GM23338 (cell line): Measurements from ENCODE around the gene PYGB. TPM values are rescaled to one million over a fixed set of nuclear protein-coding genes. Genes with fewer than 3 reads are reported as not detected.

Experiments
- ATAC-seq: fragments of 200-7000 bp; cut with Tn5 transposase; 3 replicates; pipeline ENCODE4 v1.9.1; 2020
- DNase-seq: peaks from one replicate; pipeline ENCODE4 v3.0.0-alpha.2; 2015; ENCODE audit warnings: low spot score
- H2AFZ ChIP-seq: fragments of 200-600 bp; sonication (generic); 2 replicates; pipeline ENCODE4 v1.8.0; 2016; ENCODE audit warnings: antibody characterized with exemption, mild to moderate bottlenecking, moderate library complexity
- H3F3A ChIP-seq: fragments of 200-600 bp; sonication (generic); replicated peaks from 2 replicates; pipeline ENCODE4 v1.8.0; 2017; ENCODE audit warnings: antibody characterized with exemption, mixed run types, low read depth
- H3K27ac ChIP-seq: fragments of 200-600 bp; sonication (generic); 2 replicates; pipeline ENCODE4 v1.6.1; 2016; ENCODE audit warnings: low read depth
- H3K27me3 ChIP-seq: fragments of 200-600 bp; sonication (generic); 2 replicates; pipeline ENCODE4 v1.8.0; 2016; ENCODE audit warnings: mild to moderate bottlenecking, mixed run types, moderate library complexity; ENCODE audit not compliant: insufficient read depth
- H3K36me3 ChIP-seq: fragments of 200-600 bp; sonication (generic); 2 replicates; pipeline ENCODE4 v1.8.0; 2016; ENCODE audit warnings: mild to moderate bottlenecking; ENCODE audit not compliant: insufficient read depth
- H3K4me1 ChIP-seq: fragments of 200-600 bp; sonication (generic); 2 replicates; pipeline ENCODE4 v1.8.0; 2016; ENCODE audit warnings: mild to moderate bottlenecking, moderate library complexity; ENCODE audit not compliant: insufficient read depth
- H3K4me2 ChIP-seq: fragments of 200-600 bp; sonication (generic); 2 replicates; pipeline ENCODE4 v1.7.1; 2017; ENCODE audit warnings: mixed run types
- H3K4me3 ChIP-seq: fragments of 200-600 bp; sonication (generic); 2 replicates; pipeline ENCODE4 v1.6.1; 2016; ENCODE audit warnings: mixed run types
- H3K79me2 ChIP-seq: fragments of 200-600 bp; sonication (generic); replicated peaks from 2 replicates; pipeline ENCODE4 v1.8.0; 2017; ENCODE audit warnings: mild to moderate bottlenecking; ENCODE audit not compliant: insufficient read depth
- H3K9me2 ChIP-seq: fragments of 200-600 bp; sonication (generic); 2 replicates; pipeline ENCODE4 v1.8.0; 2017; ENCODE audit not compliant: insufficient read depth
- H4K20me1 ChIP-seq: fragments of 200-600 bp; sonication (generic); replicated peaks from 2 replicates; pipeline ENCODE4 v1.8.0; 2017; ENCODE audit warnings: mild to moderate bottlenecking; ENCODE audit not compliant: insufficient read depth
- H3K27ac Mint-ChIP-seq: 2 replicates; pipeline ENCODE4 v1.8.0; 2020; ENCODE audit warnings: inconsistent platforms, mild to moderate bottlenecking, moderate library complexity, mixed read lengths
- H3K27me3 Mint-ChIP-seq: 3 replicates; pipeline ENCODE4 v1.8.0; 2022; ENCODE audit warnings: low read depth, mild to moderate bottlenecking, moderate library complexity, mixed read lengths, inconsistent platforms; ENCODE audit not compliant: insufficient read depth, poor library complexity
- H3K36me3 Mint-ChIP-seq: 3 replicates; pipeline ENCODE4 v1.8.0; 2021; ENCODE audit warnings: low read depth, mild to moderate bottlenecking, inconsistent platforms, moderate library complexity, mixed read lengths
- H3K4me1 Mint-ChIP-seq: 3 replicates; pipeline ENCODE4 v1.8.0; 2020; ENCODE audit warnings: mild to moderate bottlenecking, inconsistent platforms, mixed read lengths
- H3K4me3 Mint-ChIP-seq: 3 replicates; pipeline ENCODE4 v1.8.0; 2021; ENCODE audit warnings: moderate library complexity, mild to moderate bottlenecking, inconsistent platforms, mixed read lengths
- H3K9me3 Mint-ChIP-seq: 3 replicates; pipeline ENCODE4 v1.8.0; 2020; ENCODE audit warnings: moderate library complexity, mild to moderate bottlenecking, inconsistent platforms, mixed read lengths
- CREB1 ChIP-seq: fragments of 250-450 bp; sonication (Bioruptor Pico); IDR thresholded peaks from 2 replicates; pipeline ENCODE4 v1.5.0; 2020; ENCODE audit warnings: low read depth, mild to moderate bottlenecking, moderate library complexity
- EZH2 ChIP-seq: fragments of 200-600 bp; sonication (generic); IDR thresholded peaks from one replicate; pipeline ENCODE4 v1.8.0; 2017; ENCODE audit warnings: antibody characterized with exemption, mild to moderate bottlenecking, low read depth; ENCODE audit not compliant: unreplicated experiment
- JUNB ChIP-seq: IDR thresholded peaks from one replicate; pipeline ENCODE4 v1.6.1; 2016; ENCODE audit warnings: antibody characterized with exemption; ENCODE audit not compliant: unreplicated experiment
- ZNF331 ChIP-seq: fragments of 250-450 bp; sonication (Bioruptor Pico); IDR thresholded peaks from 2 replicates; pipeline ENCODE4 v1.5.0; 2020; ENCODE audit warnings: low read depth, mild to moderate bottlenecking, moderate library complexity
- polyA plus RNA-seq: library from polyadenylated mRNA; unstranded; fragments of >200 nt; fragmentation: Nextera tagmentation; extraction: Ambion mirVana; gene quantifications from 2 replicates; pipeline ENCODE4 v1.2.1, GENCODE V29; 2016
- total RNA-seq: library from RNA; depleted of rRNA; stranded (reverse); fragments of >200 nt; shearing (Covaris generic); gene quantifications from 2 replicates; pipeline ENCODE4 v1.2.3, GENCODE V29; 2014
- TF ChIP-seq, protein P1 (sequence below): IDR thresholded peaks from 2 replicates; pipeline ENCODE4 v1.6.1; 2016; ENCODE audit warnings: antibody characterized with exemption
- TF ChIP-seq, protein P2 (sequence below): fragments of 250-450 bp; sonication (Bioruptor Pico); IDR thresholded peaks from 2 replicates; pipeline ENCODE4 v1.5.0; 2020; ENCODE audit warnings: mild to moderate bottlenecking, moderate library complexity

The PYGB gene
- total and polyA plus RNA-seq, 2 experiments from 2014 or later = 15.6 to 64.0 TPM

DNA sequence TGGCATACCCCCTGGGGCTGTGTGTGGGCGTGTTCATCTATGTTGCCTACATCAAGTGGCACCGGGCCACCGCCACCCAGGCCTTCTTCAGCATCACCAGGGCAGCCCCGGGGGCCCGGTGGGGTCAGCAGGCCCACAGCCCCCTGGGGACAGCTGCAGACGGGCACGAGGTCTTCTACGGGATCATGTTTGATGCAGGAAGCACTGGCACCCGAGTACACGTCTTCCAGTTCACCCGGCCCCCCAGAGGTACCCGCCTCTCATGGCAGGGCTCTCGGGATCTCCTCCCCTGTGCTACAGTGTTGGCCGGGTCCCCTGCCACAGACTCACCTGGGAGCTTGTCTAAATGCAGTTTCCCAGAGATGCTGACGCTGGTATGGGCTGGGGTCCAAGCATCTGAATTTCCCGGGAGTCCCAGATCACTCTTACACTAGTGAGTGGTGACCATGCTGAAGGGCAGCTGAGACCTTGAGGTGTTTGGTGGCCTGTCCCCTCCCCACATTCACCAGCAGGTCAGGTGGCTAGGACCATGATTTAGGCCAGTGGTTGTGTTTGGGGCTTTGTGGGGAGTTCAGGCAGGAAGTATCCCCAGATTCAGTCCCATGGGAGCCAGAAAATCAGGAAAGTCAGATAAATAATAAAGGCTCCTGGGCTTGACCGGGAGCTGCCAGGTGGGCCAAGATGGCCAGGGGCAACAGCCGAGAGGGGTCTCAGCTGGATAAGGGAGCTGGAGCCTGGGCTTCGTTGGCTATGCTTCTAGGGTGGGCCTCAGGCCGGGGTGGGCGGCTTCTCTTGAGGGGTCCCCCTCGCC is 40.5 kb upstream of the PYGB start:
- Histone ChIP-seq H3K36me3 (no peaks in the 10 kb centered on the region), H3F3A (no peaks in the 10 kb centered on the region), H3K4me1 (peaks cover 4% of the 10 kb centered on the region), H2AFZ (no peak overlapping the region), H3K27ac (no peak overlapping the region), H3K9me2 (no peaks in the 10 kb centered on the region), H3K4me2 (no peak overlapping the region), H3K27me3 (no peaks in the 10 kb centered on the region), H4K20me1 (peaks cover 5% of the 10 kb centered on the region), H3K4me3 (no peak overlapping the region), H3K79me2 (peaks cover 35% of the 10 kb centered on the region)
- peaks cover 14% of the 10 kb centered on the region for H3K4me1 Mint-ChIP-seq
- H3K4me3 Mint-ChIP-seq = no peak overlapping the region
- no peak for TF ChIP-seq ZNF331 (CRISPR knock-in tag)
- TF ChIP-seq JUNB = no peak
- TF ChIP-seq, protein P1, sequence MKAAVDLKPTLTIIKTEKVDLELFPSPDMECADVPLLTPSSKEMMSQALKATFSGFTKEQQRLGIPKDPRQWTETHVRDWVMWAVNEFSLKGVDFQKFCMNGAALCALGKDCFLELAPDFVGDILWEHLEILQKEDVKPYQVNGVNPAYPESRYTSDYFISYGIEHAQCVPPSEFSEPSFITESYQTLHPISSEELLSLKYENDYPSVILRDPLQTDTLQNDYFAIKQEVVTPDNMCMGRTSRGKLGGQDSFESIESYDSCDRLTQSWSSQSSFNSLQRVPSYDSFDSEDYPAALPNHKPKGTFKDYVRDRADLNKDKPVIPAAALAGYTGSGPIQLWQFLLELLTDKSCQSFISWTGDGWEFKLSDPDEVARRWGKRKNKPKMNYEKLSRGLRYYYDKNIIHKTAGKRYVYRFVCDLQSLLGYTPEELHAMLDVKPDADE = no peak
- no peak for TF ChIP-seq CREB1
- TF ChIP-seq EZH2 = no peak
- TF ChIP-seq, protein P2, sequence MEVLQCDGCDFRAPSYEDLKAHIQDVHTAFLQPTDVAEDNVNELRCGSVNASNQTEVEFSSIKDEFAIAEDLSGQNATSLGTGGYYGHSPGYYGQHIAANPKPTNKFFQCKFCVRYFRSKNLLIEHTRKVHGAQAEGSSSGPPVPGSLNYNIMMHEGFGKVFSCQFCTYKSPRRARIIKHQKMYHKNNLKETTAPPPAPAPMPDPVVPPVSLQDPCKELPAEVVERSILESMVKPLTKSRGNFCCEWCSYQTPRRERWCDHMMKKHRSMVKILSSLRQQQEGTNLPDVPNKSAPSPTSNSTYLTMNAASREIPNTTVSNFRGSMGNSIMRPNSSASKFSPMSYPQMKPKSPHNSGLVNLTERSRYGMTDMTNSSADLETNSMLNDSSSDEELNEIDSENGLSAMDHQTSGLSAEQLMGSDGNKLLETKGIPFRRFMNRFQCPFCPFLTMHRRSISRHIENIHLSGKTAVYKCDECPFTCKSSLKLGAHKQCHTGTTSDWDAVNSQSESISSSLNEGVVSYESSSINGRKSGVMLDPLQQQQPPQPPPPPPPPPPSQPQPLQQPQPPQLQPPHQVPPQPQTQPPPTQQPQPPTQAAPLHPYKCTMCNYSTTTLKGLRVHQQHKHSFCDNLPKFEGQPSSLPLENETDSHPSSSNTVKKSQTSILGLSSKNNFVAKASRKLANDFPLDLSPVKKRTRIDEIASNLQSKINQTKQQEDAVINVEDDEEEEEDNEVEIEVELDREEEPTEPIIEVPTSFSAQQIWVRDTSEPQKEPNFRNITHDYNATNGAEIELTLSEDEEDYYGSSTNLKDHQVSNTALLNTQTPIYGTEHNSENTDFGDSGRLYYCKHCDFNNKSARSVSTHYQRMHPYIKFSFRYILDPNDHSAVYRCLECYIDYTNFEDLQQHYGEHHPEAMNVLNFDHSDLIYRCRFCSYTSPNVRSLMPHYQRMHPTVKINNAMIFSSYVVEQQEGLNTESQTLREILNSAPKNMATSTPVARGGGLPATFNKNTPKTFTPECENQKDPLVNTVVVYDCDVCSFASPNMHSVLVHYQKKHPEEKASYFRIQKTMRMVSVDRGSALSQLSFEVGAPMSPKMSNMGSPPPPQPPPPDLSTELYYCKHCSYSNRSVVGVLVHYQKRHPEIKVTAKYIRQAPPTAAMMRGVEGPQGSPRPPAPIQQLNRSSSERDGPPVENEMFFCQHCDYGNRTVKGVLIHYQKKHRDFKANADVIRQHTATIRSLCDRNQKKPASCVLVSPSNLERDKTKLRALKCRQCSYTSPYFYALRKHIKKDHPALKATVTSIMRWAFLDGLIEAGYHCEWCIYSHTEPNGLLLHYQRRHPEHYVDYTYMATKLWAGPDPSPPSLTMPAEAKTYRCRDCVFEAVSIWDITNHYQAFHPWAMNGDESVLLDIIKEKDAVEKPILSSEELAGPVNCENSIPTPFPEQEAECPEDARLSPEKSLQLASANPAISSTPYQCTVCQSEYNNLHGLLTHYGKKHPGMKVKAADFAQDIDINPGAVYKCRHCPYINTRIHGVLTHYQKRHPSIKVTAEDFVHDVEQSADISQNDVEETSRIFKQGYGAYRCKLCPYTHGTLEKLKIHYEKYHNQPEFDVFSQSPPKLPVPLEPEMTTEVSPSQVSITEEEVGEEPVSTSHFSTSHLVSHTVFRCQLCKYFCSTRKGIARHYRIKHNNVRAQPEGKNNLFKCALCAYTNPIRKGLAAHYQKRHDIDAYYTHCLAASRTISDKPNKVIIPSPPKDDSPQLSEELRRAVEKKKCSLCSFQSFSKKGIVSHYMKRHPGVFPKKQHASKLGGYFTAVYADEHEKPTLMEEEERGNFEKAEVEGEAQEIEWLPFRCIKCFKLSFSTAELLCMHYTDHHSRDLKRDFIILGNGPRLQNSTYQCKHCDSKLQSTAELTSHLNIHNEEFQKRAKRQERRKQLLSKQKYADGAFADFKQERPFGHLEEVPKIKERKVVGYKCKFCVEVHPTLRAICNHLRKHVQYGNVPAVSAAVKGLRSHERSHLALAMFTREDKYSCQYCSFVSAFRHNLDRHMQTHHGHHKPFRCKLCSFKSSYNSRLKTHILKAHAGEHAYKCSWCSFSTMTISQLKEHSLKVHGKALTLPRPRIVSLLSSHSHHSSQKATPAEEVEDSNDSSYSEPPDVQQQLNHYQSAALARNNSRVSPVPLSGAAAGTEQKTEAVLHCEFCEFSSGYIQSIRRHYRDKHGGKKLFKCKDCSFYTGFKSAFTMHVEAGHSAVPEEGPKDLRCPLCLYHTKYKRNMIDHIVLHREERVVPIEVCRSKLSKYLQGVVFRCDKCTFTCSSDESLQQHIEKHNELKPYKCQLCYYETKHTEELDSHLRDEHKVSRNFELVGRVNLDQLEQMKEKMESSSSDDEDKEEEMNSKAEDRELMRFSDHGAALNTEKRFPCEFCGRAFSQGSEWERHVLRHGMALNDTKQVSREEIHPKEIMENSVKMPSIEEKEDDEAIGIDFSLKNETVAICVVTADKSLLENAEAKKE (CRISPR knock-in tag) = no peak
- H3K27me3 Mint-ChIP-seq = peaks cover 2% of the 10 kb centered on the region
- ATAC-seq (no peak), DNase-seq (no peak)
- peaks cover 8% of the 10 kb centered on the region; the same call in 2 of the 3 replicates for H3K36me3 Mint-ChIP-seq
- H3K9me3 Mint-ChIP-seq = no peaks in the 10 kb centered on the region
- H3K27ac Mint-ChIP-seq = no peak overlapping the region
